Activated gamma-delta T cell treated with Interleukin-2 at 50 U/mL for 16 hours (primary cell): Measurements from ENCODE around the gene ASCL5.

Source experiments
- DNase-seq: peaks from one replicate; pipeline ENCODE4 v3.0.0-alpha.2; 2020

Gene ASCL5

GRCh38 chr1:201109651-201110050 lies 17.3 kb downstream of the ASCL5 start:
- no peak for DNase-seq

GRCh38 chr1:201108614-201109013 lies 18.4 kb downstream of the ASCL5 start:
- DNase-seq = no peak

GRCh38 chr1:201105688-201106087 lies 21.3 kb downstream of the ASCL5 start:
- no peak for DNase-seq

- DNase-seq = no peak
These were observed 22.8 kb downstream of the ASCL5 start for GRCh38 chr1:201104141-201104540.

- no peak for DNase-seq
These were observed 23.3 kb downstream of the ASCL5 start for GRCh38 chr1:201103666-201104065.

GRCh38 chr1:201100169-201100930 lies 26.6 kb downstream of the ASCL5 start:
- no peak for DNase-seq

- no peak for DNase-seq
These were observed 27.8 kb downstream of the ASCL5 start for GRCh38 chr1:201098992-201099677.

- DNase-seq = no peak
These were observed 29.8 kb downstream of the ASCL5 start for GRCh38 chr1:201096977-201097856.

- no peak for DNase-seq
These were observed 30.9 kb downstream of the ASCL5 start for GRCh38 chr1:201096041-201096461.

- no peak for DNase-seq
These were observed 31.4 kb downstream of the ASCL5 start for GRCh38 chr1:201095581-201095980.

GRCh38 chr1:201094832-201095231 lies 32.2 kb downstream of the ASCL5 start:
- DNase-seq = no peak

GRCh38 chr1:201093962-201094361 lies 33.0 kb downstream of the ASCL5 start:
- no peak for DNase-seq

- DNase-seq = no peak
These were observed 33.4 kb downstream of the ASCL5 start for GRCh38 chr1:201093561-201093960.

GRCh38 chr1:201092738-201093137 lies 34.2 kb downstream of the ASCL5 start:
- DNase-seq = no peak

- DNase-seq = no peak
These were observed 35.7 kb downstream of the ASCL5 start for GRCh38 chr1:201091256-201091655.

GRCh38 chr1:201090541-201090940 lies 36.4 kb downstream of the ASCL5 start:
- DNase-seq = no peak

GRCh38 chr1:201089596-201089995 lies 37.4 kb downstream of the ASCL5 start:
- no peak for DNase-seq

GRCh38 chr1:201088901-201089525 lies 38.0 kb downstream of the ASCL5 start:
- no peak for DNase-seq

- no peak for DNase-seq
These were observed 38.6 kb downstream of the ASCL5 start for GRCh38 chr1:201088395-201088794.

GRCh38 chr1:201085902-201086735 lies 40.9 kb downstream of the ASCL5 start:
- peak; percentile 29 for DNase-seq

- DNase-seq = no peak
These were observed 42.7 kb downstream of the ASCL5 start for GRCh38 chr1:201084295-201084694.

- no peak for DNase-seq
These were observed 43.2 kb downstream of the ASCL5 start for GRCh38 chr1:201083741-201084140.
